Fibroblast of pulmonary artery (primary cell): Measurements from ENCODE around the gene BCAS4.

Experiments
- DNase-seq: peaks from one replicate; pipeline ENCODE4 v3.0.0-alpha.2; 2010; ENCODE audit warnings: low read depth
- H3K4me3 ChIP-seq: replicated peaks from 2 replicates; pipeline ENCODE4 v1.5.1; 2011; ENCODE audit warnings: low read depth, mild to moderate bottlenecking, control low read depth, low read length, moderate library complexity
- TF ChIP-seq, protein P1 (sequence below): IDR thresholded peaks from 2 replicates; pipeline ENCODE4 v1.5.1; 2011; ENCODE audit warnings: mild to moderate bottlenecking, control low read depth, low read length, inconsistent platforms; ENCODE audit errors: missing control alignments

BCAS4 gene

GRCh38 chr20:50821994-50822393 is 27.1 kb downstream of the BCAS4 start:
- TF ChIP-seq, protein P1, sequence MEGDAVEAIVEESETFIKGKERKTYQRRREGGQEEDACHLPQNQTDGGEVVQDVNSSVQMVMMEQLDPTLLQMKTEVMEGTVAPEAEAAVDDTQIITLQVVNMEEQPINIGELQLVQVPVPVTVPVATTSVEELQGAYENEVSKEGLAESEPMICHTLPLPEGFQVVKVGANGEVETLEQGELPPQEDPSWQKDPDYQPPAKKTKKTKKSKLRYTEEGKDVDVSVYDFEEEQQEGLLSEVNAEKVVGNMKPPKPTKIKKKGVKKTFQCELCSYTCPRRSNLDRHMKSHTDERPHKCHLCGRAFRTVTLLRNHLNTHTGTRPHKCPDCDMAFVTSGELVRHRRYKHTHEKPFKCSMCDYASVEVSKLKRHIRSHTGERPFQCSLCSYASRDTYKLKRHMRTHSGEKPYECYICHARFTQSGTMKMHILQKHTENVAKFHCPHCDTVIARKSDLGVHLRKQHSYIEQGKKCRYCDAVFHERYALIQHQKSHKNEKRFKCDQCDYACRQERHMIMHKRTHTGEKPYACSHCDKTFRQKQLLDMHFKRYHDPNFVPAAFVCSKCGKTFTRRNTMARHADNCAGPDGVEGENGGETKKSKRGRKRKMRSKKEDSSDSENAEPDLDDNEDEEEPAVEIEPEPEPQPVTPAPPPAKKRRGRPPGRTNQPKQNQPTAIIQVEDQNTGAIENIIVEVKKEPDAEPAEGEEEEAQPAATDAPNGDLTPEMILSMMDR: no peak
- no peak for DNase-seq
- H3K4me3 ChIP-seq: no peak overlapping the region

DNA sequence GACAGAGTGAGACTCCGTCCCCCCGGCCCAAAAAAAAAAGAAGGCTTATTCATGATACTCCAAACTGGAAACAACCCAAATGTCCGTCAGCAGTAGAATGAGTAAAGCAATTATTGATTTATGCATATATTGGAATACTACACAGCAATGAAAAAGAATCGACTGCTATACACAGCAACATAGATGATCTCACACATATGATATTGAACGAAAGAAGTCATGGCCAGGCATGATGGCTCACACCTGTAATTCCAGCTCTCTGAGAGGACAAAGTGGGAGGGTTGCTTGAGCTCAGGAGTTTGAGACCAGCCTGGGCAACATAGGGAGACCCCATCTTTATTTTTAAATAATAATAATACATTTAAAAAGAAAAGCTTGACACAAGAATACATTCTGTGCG is 28.5 kb downstream of the BCAS4 start:
- no peak for DNase-seq
- no peak overlapping the region for H3K4me3 ChIP-seq
- TF ChIP-seq, protein P1: no peak

- TF ChIP-seq, protein P1: no peak
- peak; percentile 86 for DNase-seq
- H3K4me3 ChIP-seq: no peak overlapping the region
Measured at GRCh38 chr20:50824137-50824536, 29.3 kb downstream of the BCAS4 start.

GRCh38 chr20:50826121-50826520 is 31.3 kb downstream of the BCAS4 start:
- TF ChIP-seq, protein P1: no peak
- DNase-seq: no peak

DNA sequence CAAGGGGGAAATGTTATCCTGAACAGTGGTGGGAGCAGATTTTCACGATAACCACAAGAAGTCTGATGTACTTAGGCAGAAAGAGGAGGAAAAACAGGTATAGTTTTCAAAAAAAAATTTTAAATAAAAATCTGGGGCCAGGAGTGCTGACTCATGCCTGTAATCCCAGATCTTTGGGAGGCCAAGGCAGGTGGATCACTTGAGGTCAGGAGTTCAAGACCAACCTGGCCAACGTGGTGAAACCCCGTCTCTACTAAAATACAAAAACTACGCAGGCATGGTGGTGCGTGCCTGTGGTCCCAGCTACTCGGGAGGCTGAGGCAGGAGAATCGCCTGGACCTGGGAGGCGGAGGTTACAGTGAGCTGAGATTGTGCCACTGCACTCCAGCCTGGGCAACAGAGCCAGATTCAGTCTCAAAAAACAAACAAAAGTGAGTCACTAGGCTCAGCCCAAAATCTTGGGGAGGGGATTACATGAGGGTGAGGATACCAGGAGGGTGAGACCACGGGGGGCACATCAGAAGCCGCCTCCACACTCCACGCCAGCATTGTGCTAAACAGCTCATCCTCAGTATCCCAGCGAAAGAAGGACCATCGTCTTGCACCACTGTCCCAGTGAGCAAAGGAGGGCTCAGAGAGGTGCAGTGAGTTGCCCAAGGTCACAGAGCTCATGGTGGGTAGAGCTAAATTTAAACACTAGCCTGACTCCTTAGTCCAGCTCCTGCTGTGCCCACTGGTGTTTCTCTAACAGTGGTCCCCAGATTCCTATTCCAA is 33.7 kb downstream of the BCAS4 start:
- no peak for DNase-seq
- TF ChIP-seq, protein P1: no peak
- no peak overlapping the region for H3K4me3 ChIP-seq

More at GRCh38 chr20:50826121-50826520, 31.3 kb downstream of the BCAS4 start:
- H3K4me3 ChIP-seq: no peak overlapping the region

DNA sequence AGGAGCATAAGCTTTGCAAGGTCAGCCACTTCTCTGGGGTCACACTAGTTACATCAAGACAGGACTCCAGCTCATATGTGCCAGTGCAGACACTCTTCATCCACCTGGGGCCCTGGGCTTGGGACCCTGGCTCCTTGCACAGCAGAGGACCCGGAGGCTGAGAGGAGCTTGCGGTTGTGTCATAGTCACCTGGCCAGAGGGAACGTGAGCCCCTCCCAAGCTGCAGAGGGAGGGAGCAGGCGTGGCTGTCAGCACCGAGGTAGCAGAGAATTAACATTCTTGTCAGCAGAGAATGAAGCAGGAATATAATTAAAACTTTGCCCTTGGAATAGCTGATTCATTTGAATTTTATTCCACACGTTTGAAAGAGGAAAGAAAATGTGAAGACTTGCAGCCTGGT is 36.8 kb downstream of the BCAS4 start:
- H3K4me3 ChIP-seq: no peak overlapping the region
- TF ChIP-seq, protein P1: no peak
- no peak for DNase-seq

- peak; percentile 56 for DNase-seq
- no peak overlapping the region for H3K4me3 ChIP-seq
- TF ChIP-seq, protein P1: no peak
Measured at GRCh38 chr20:50834599-50835005, 39.7 kb downstream of the BCAS4 start.
